HepG2 (cell line): Measurements from ENCODE around the gene ZBTB43.

Source experiments
- FLYWCH1 ChIP-seq: sonication (generic); formaldehyde crosslinking; IDR thresholded peaks from 2 replicates; pipeline ENCODE4 v1.8.1; 2023; ENCODE audit warnings: mild to moderate bottlenecking, missing genetic modification reagents
- ZNF747 ChIP-seq: sonication (generic); formaldehyde crosslinking; IDR thresholded peaks from 2 replicates; pipeline ENCODE4 v1.8.1; 2023; ENCODE audit warnings: missing genetic modification reagents, mild to moderate bottlenecking, borderline replicate concordance

GRCh38 chr9:126827227-126827626 lies 22.4 kb downstream of the ZBTB43 start:
- TF ChIP-seq ZNF747 (CRISPR knock-in tag) = no peak
- no peak for TF ChIP-seq FLYWCH1
